HG03460 (cell line): Measurements from ENCODE around the gene AADAC.
"Not testable (repeated sequence)": the region's sequence is repeated elsewhere in the genome, so short reads cannot be mapped to it uniquely, and the experiment has no call there.

Experiments
- ATAC-seq: cut with Tn5 transposase; IDR thresholded peaks from one replicate; pipeline ENCODE4 v1.9.1; 2021; ENCODE audit not compliant: unreplicated experiment

The AADAC gene

DNA sequence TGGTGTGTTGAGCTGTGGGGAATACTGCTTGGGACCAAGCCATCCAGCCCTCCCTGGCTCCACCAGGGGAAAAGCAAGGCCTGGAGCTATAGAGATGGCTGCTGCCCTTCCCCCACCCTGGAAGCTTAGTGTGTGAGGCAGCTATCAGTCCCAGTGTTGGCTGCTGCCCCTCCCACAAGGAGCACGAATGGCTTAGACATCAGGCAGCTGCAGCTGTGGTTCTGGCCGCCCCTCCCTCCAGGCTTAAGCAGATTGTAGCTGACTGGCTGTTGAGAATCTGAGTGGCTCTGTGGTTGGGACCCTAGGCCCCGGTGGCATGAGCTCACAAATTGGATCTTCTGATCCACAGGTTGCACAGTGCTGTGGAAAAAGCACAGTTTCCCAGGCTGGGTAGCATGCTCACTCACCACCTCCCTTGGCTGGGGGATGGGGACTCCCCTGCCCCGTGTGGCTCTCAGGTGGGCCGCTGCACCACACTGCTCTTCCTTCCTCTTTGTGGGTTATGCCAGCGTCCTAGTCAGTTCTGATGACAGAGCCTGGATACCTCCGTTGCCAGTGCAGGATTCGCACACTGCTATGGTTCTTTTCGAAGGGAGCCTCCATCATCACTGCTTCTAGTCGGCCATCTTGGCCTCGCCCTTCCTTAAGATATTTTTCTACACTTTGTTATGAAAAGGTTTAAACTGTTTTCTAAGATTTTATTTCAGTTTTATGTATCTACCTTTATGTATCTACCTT is 38.3 kb downstream of the AADAC start:
- no peak for ATAC-seq

DNA sequence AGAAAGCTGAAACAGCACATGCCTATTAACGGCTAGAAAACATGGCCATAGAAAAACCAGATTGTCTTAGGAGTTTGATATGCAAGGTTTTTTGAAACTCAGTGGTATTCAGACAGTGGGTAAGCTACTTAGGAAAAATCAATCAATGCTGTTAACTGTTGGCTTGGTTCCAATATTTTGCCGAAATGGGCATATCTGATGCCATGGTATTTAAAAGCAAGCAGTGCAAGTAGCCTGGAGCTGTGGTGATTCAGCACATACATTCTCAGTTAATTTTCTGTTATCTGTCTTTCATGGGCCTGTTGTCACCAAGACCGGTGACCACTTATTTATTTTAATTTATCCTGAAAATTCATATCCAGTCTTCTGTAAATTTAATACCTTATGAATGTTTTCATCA is 42.2 kb downstream of the AADAC start:
- no peak for ATAC-seq

DNA sequence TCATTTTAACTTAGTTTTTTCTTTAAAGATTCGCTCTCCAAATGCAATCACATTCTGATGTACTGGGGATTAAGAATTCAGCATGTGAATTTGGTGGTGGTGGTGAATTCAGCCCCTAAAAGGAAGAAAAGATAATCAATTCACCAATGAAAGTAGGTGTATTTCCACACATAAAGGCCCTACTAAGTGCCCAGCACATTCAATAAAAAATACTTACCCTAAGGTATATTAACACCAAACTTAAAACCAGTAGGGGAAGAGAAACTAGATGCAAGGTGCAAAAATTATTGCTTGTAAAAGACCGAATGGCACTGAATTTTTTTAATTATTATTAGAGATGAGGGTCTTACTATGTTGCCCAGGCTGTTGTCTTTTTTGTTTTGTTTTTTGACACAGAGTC is 42.7 kb downstream of the AADAC start:
- no peak for ATAC-seq

DNA sequence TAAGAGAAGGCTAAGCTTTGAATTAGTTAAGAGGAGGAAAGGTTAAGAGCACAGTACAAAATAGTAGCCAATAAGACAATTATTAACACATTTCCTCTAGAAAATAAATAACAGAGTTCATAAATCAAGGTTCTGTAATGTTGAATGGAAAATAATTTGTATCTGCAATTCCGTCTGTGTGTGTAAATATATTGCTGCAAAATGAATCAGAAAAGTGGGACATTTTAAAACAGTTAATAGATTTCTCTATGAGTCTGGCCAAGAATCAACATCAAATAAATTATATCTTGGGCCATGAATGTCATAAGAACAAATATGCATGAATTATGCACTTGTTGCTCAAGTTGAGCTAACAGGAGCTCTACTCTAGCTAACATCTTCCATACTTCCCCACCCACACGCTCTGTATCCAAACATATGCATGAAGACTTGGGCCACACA is 45.3 kb downstream of the AADAC start:
- ATAC-seq = no peak

DNA sequence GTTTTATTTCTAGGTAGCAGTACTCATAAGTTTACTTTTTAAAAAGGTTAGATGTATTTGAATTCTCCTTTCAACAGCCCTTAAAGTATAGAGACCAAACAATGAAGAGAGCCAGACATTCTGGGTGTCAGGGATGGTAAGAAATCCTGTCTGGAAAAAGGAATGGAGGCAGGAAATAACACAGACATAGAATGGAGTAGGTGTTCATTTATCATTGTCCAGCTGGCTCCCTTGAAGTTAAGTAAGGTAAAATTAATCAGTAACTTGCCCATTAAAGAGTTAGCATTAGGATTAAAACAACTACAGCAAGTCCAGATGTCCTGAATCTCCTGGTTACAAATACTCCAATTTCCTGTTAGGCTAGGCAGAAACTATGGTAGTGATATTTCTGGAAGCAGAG is 46.0 kb downstream of the AADAC start:
- ATAC-seq = no peak

DNA sequence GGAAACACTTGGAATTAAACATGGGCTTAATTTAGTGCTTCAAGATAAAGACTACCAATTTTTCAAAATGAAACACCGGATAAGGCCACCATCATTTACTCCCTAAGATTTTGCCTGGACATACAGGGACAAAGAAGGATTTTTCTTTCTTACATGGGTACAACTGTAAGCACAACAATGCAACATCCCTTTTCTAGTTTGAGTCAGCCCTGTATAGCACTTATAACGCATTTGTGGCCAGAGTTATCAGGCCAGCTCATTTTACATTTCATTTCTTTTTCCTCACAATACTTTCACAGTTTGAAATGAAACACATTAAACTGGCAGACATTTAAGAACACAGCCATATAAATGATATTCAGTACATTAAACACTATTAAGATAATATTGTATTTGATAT is 49.7 kb downstream of the AADAC start:
- no peak for ATAC-seq

DNA sequence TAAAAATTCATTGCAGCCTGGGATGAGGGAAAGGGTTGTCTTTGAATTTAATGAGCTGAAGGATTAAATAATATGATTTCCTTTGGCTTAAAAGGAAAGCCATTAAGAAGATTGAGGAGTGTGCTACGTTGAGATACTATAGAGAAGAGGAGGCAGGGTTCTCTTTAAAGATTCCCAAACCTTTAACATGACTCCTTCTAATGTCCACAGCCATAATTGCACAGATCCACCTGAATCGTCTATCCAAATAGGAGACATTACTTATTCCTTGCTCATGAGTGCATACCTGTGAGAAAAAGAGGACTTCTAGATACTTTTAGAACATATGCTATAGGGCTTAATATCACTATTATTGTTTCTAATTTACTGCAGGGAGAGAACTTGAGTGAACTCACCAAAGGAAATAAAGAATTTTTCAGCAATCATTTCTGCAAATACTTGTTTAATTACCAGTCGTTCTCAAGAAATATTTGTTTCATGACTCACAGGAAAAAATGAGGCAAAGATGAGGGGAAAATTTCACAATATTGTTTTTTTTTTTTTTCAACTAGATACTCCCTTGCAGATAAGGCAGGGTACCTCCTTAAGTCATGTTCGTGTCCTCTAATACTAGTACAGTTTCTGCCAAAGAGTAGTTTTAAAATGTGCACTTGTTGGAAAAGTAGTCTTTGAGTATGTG is 50.6 kb downstream of the AADAC start:
- ATAC-seq = no peak

DNA sequence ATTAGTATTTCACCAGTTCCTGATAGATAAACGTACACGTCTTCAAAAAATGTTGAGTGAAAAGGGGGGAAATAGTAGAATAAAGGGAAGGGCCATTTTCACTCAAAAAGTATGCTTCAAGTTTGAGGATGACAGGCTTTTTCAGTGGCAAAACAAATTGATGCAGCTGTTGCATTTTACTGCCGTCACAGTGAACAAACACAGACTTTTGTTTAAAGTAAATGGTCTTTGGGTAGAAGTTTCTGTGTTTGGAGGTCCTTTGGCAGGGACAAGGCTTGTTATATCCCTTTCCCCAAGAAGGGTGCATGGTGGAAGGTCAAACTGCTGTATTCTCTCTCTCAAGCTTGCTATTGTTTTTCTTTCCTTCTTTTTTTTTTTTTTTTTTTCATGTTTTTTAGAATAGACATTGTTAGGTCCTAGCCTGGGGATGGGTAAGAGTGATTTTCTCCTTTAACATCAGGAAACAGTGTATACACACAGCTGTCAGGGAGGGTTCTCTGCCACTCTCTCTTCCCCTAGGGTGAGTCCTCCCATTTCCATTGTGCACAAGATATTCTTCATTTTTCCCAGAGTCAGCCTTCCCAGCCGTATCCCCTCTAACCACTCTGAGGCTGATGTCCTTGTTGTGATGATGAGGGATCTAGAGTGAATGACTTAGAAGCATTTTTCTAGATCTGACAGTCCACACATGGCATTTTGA is 52.9 kb downstream of the AADAC start:
- ATAC-seq = no peak

DNA sequence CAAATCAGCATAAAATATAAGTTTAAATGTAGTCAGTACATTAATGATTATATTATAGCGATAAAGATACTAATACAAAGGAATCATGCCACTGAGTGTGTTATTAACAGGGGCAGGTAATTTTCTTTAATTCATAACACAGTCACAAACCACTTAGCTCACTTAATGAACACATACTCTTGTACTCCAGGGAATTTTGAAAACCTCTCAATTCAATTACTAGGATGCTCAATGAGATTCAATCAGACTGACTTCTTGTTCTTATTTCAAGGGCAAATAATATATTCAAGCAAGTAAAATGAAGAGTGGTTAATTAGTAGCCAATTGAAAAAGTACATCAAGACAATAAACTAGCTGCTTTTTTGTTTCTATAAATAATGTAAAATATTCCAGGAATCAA is 53.8 kb downstream of the AADAC start:
- ATAC-seq = no peak

DNA sequence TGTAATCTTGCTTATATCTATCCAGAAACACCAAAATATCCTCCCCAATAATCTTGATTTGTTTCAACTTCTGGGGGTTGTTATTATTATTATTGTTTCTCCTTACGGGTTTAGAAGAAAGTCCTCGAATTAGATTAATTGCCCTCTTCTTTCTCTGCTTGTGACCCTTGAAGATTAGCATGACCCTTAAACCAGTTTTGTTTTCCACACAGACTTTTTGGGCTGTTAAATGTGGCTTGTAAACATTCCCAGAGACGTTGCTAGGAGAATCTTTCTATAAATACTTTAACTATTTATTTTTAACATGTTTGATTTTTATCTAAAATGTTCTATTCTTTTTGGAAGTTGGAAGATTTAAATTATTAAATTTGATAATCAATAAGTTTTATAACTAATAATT is 55.3 kb downstream of the AADAC start:
- ATAC-seq = no peak

DNA sequence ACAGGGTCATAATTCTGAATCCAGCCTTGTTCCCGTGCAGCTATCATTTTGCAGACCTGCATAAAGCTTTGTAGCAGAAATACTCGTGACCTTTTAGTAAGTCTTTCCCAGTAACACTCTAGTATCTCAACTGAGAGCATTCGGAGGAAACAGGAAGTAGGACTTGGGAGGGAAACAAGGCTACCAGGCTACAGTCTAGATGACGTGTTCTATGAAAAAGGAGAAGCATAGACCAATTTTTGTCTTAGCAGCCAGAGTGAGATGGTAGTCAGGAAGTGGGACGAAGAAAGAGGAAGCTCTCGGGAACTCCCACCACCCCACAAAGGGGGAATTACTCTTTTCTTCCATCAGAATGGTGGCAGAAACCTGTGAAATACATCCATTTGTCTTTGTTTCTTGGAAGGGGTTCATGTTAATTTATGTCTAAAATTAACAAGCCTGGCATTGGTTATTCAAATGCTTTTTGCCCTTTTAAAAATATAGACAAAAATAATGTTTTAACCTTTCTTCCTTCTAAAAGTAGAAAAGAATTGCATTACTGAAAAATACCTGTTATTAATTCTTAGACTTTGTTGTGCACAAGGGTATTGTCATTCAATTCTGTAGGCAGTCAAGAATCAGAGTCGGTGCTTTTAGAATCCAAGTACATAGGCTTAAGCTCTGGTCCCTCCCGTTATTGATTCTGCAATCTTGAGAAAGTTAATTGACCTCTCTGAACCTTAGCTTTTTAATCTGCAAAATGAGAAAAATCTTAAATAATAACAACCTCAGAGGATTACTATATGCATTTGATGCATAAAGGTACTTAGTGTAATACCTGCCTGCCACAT is 57.9 kb downstream of the AADAC start:
- ATAC-seq = peak; percentile 77

DNA sequence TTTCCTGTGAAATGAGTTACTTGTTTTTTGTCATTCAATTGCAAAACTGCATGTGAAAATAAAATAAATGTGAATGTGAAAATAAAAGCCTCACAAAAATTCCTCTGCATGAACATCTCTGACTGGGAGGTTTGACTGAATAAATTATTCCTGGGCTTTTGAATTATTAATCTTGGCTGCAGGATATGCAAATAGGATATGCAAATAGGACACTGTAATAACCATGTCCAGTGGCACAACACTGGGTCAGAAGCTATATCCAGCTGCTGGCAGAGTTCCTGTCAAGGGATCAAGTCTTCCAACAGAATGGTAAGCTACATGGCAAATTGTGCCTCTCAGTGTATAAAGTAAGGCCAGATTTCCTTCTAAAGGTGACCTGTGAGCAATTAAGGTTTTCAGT is 59.5 kb downstream of the AADAC start, which contains the start of gene SUCNR1:
Gene SUCNR1, plus strand, starts transcription at position 246 of the 400 bp plus-strand sequence. CDS start 6,250 bp downstream, outside the sequence.
- no peak for ATAC-seq

DNA sequence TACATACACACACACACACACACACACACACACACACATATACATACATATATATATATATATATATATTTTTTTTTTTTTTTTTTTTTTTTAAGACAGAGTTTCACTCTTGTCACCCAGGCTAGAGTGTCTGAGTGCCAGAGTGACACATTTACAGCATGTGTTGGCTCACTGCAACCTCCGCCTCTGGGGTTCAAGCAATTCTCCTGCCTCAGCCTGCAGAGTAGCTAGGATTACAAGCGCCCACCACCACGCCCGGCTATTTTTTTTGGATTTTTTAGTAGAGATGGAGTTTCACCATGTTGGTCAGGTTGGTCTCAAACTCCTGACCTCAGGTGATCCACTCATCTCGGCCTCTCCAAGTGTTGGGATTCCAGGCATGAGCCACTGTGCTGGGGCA is 60.2 kb downstream of the AADAC start:
- ATAC-seq = not testable (repeated sequence)

DNA sequence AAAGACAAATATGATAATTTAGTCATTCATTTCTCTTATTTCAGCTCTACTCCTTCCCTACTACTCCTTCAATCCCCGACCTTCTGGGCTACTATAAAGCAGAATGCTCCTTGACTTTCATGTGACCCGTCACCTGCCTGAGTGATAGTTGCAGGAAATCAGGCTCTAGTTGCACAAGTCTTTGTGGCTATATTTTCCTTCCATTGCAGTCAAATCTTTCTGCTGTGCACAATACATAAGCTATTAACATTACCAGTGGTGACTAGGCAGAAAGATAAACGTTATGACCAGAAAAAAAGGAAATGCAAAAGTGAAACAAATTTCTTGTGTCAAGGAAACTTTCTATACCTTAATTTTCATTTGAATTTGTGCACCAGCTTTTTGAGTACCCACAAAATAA is 61.8 kb downstream of the AADAC start:
- ATAC-seq = peak; percentile 71

DNA sequence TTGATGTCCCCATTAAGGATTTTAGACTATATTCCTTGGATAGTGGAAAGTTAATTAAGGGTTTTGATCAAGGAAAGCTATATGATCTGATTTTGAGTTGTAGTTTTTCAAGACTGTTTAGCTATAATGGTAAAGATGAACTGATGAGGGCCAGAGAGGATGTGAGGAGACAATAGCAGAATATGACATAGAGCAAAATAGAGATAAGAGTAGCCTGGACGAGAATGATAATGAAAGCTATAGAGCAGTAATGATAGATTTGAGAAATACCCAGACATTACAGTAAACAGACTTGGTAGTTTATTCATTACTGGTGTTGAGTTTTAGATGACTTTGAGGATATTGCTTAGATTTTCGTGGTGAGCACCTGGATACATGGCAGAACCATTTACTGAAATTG is 63.4 kb downstream of the AADAC start:
- no peak for ATAC-seq
